GM19397 (cell line): ENCODE measurements around the gene AP3B2.
"Not testable (repeated sequence)": the region's sequence is repeated elsewhere in the genome, so short reads cannot be mapped to it uniquely, and the experiment has no call there.

ENCODE experiments used
- ATAC-seq: cut with Tn5 transposase; IDR thresholded peaks from one replicate; pipeline ENCODE4 v1.9.1; 2021; ENCODE audit warnings: mild to moderate bottlenecking, moderate library complexity; ENCODE audit not compliant: unreplicated experiment

The AP3B2 gene

GRCh38 chr15:82709421-82710207 lies at the start of gene AP3B2:
Gene AP3B2, minus strand, starts transcription at chr15:82709875. Its CDS starts 169 bp downstream, at chr15:82709706.
- peak; percentile 94 for ATAC-seq

GRCh38 chr15:82751308-82751707 lies 41.6 kb upstream of the AP3B2 start:
- no peak for ATAC-seq

- ATAC-seq = peak; percentile 49
These were observed 41.1 kb upstream of the AP3B2 start for GRCh38 chr15:82750831-82751180.

GRCh38 chr15:82749951-82750830 lies 40.5 kb upstream of the AP3B2 start:
- peak; percentile 91 for ATAC-seq

GRCh38 chr15:82748315-82748714 lies 38.6 kb upstream of the AP3B2 start:
- no peak for ATAC-seq

DNA sequence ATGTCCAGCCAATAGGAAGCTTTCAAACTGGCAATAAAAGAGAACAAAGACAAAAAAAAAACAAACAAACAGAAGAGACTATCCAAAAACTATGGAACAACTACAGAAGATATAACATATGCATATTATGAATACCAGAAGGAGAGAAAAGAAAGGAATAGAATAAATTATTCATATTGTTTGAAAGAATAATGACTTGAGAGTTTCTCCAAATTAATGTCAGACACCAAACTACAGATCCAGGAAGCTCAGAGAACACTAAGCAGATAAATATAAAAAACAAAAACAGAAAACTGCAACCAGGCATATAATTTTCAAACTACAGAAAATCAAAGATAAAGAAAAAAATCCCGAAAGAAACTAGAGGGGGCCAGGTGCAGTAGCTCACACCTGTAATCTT lies 34.1 kb upstream of the AP3B2 start:
- no peak for ATAC-seq

DNA sequence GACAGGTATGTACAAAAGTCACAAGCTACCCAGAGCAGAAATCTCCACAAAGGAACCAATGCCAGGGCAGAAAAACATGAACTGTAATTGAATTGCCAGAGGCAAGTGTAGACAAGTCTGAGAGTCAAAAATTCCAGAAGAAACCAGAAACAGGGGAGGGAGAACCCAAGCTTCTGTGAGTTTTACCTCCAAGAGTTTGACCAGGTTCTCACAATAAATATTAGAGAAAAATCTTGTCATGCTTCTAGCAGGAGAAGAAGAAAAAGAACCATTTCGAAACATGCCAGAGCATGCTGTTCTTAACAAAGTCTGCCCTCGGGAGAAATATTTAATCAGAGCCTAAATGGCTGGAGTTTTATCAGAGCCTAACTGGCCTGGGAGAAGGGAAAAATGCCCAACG lies 32.5 kb upstream of the AP3B2 start:
- ATAC-seq = no peak

- ATAC-seq = no peak
These were observed 29.4 kb upstream of the AP3B2 start for GRCh38 chr15:82739086-82739485.

GRCh38 chr15:82737975-82738374 lies 28.3 kb upstream of the AP3B2 start:
- ATAC-seq = no peak

- no peak for ATAC-seq
These were observed 21.9 kb upstream of the AP3B2 start for GRCh38 chr15:82731527-82731926.

DNA sequence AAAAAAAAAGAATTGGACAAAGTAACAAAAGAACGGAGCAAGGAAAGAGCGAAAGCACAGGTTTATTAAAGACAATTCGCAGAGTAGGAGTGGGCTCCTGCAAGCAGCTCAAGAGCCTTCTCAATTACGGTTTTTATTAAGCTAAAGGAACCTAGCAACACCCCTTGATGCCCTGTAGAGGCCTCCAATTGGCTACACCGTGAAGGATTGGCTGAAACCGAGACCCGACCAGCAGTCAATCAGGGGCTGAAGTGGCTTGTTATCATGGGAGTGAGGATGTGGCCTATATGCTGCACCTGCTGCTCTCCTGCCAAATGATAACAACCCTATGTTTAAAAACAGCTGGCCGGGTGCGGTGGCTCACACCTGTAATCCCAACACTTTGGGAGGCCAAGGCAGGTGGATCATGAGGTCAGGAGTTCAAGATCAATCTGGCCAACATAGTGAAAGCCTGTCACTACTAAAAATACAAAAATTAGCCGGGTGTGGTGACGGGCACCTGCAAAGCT lies 20.4 kb upstream of the AP3B2 start:
- no peak for ATAC-seq

GRCh38 chr15:82726816-82727215 lies 17.1 kb upstream of the AP3B2 start:
- no peak for ATAC-seq

- no peak for ATAC-seq
These were observed 5.3 kb upstream of the AP3B2 start for GRCh38 chr15:82715003-82715402.

GRCh38 chr15:82714016-82714415 lies 4.3 kb upstream of the AP3B2 start:
- no peak for ATAC-seq

GRCh38 chr15:82712036-82712435 lies 2.4 kb upstream of the AP3B2 start:
- no peak for ATAC-seq

DNA sequence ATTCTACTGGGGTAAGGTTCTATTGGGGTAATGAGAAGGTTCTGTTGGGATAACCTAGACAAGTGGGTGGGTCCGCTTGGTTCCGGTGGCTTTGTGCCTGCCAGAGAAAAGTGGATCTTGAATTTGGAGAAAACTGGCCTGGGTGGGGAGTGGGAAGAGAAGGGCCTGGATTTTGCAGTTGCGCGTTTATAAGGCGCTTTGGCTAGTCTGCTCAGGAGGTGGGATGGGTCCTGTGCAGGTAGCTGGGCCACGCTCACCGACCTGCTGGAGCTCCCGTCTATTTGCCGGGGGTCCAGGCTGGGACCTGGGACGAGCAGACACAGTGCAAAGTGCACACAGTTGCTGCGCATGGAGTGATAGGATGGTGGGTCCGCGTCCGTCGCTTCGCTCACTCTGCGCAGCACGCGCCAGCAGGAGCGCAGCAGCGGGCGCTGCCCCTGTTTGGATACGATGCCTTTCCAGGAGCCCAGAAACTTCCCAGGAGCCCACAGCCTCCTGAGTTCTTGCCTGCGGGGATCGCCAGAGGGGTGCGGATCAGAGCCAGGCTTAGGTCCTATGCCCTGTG lies 1.3 kb upstream of the AP3B2 start:
- no peak for ATAC-seq

GRCh38 chr15:82710208-82710555 lies 507 bp upstream of the AP3B2 start:
- no peak for ATAC-seq

DNA sequence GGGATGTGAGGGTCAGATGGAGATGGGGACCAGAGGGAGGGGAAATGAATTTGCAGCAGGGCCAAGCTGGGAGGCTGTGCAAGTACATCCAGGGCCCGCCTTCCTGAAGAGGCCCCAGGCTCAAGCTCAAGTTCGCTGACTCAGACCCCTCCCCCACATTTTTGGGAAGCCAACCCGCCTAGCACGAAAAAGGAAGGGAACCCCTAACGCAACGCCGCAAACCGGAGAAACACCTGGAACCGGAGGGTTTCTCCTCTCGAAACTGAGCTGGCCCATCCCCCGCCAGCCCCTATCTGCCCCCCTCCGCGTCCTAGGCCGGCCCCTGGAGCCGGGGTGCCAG lies 624 bp downstream of the AP3B2 start:
- ATAC-seq = no peak

- ATAC-seq = not testable (repeated sequence)
These were observed 3.8 kb downstream of the AP3B2 start for GRCh38 chr15:82705856-82706255.

GRCh38 chr15:82699726-82700125 lies 9.9 kb downstream of the AP3B2 start:
- no peak for ATAC-seq

DNA sequence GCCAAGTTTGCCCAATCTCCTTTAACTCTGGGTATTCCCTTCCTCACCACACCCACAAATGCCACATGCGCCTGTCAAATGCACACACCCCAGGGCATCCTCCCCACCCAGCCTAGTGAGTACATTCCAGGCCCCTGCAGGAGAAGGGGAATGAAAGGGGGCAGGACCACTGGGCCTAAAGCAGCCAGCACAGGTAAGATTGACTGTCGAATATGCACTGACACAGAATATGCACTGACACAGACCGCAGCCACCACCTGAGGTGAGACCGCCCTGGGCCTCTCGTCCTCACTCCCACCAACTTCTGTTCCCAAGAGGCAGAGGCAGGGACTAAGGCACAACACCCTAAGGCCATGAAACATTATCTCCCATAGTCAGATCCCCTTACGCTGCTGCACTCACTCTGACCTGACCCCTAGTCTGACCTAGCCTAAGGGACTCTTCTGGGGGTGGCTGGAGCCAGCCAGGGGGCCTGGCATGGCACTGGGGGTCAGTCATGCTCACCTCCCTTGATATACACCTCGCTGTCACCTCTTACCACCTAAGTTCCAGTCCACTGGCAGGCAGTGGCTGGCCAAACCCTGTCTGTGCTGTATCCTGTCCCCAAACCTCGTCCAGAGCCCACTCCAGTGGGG lies 10.8 kb downstream of the AP3B2 start:
- ATAC-seq = no peak
